Hepatocyte (in vitro differentiated cells): Measurements from ENCODE around the gene ACHE.

Source experiments
- EZH2phosphoT487 ChIP-seq: fragments of 200-600 bp; sonication (generic); IDR thresholded peaks from one replicate; pipeline ENCODE4 v1.6.1; 2018; ENCODE audit warnings: antibody characterized with exemption, mild to moderate bottlenecking, low read depth, moderate library complexity; ENCODE audit not compliant: unreplicated experiment, severe bottlenecking
- TF ChIP-seq, protein P1 (sequence below): fragments of 200-600 bp; sonication (generic); IDR thresholded peaks from 2 replicates; pipeline ENCODE4 v1.5.1; 2016; ENCODE audit warnings: antibody characterized with exemption, mild to moderate bottlenecking; ENCODE audit not compliant: poor library complexity

GRCh38 chr7:100921039-100921438 is 25.4 kb upstream of the ACHE start:
- TF ChIP-seq, protein P1, sequence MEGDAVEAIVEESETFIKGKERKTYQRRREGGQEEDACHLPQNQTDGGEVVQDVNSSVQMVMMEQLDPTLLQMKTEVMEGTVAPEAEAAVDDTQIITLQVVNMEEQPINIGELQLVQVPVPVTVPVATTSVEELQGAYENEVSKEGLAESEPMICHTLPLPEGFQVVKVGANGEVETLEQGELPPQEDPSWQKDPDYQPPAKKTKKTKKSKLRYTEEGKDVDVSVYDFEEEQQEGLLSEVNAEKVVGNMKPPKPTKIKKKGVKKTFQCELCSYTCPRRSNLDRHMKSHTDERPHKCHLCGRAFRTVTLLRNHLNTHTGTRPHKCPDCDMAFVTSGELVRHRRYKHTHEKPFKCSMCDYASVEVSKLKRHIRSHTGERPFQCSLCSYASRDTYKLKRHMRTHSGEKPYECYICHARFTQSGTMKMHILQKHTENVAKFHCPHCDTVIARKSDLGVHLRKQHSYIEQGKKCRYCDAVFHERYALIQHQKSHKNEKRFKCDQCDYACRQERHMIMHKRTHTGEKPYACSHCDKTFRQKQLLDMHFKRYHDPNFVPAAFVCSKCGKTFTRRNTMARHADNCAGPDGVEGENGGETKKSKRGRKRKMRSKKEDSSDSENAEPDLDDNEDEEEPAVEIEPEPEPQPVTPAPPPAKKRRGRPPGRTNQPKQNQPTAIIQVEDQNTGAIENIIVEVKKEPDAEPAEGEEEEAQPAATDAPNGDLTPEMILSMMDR: no peak
- TF ChIP-seq EZH2phosphoT487: no peak
